Tibial nerve (tissue), 3 donors: Measurements from ENCODE around the gene CASTOR1.

Experiments used
- EP300 ChIP-seq, 2 donors: sonication (generic); formaldehyde crosslinking; IDR thresholded peaks; one replicate each; pipeline ENCODE4 v1.6.1; 2017; ENCODE audit warnings: antibody characterized with exemption in 2 of 2, mild to moderate bottlenecking in 1 of 2
- POLR2A ChIP-seq, 2 donors: fragments of 450-650 bp; IDR thresholded peaks; one replicate each; pipeline ENCODE4 v1.6.1; 2017; ENCODE audit warnings: antibody characterized with exemption in 2 of 2, mild to moderate bottlenecking in 2 of 2, moderate library complexity in 2 of 2

- TF ChIP-seq EP300 (IDR thresholded peaks at IDR 0.05), result no peak
- no peak for TF ChIP-seq POLR2A (IDR thresholded peaks at IDR 0.05)
These were observed 39.3 kb upstream of the CASTOR1 start for GRCh38 chr22:30328466-30329049.
